ENCODE results near the gene CHP2.

- no peak for TF ChIP-seq CTCF (IDR thresholded peaks at IDR 0.05; ENCODE audit: low read depth, low read length)
- no peak for TF ChIP-seq EZH2phosphoT487 (IDR thresholded peaks at IDR 0.05; ENCODE audit: low read depth)
Measured at GRCh38 chr16:23785842-23786241, 31.0 kb downstream of the CHP2 start.
